Spleen (tissue), 11 donors: ENCODE data around the gene ADGRG4. TPM values are rescaled to one million over a fixed set of nuclear protein-coding genes. Genes with fewer than 3 reads are reported as not detected.

Experiments
- DNase-seq: peaks from one replicate; pipeline ENCODE4 v3.0.0-alpha.2; 2020
- H3K27ac ChIP-seq, 8 donors: fragments of 200-600 bp; sonication (generic) in 7 of 8; 1 replicate in 4 of 8; 2 replicates in 4 of 8; pipeline versions ENCODE4 v1.5.0 to v1.8.0; 2016 to 2021; ENCODE audit warnings: inconsistent platforms in 4 of 8, mild to moderate bottlenecking in 4 of 8, moderate library complexity in 1 of 8
- H3K27me3 ChIP-seq, 7 donors: fragments of 200-600 bp; sonication (generic) in 6 of 7; replicated peaks in 1 of 7; 1 replicate in 4 of 7; 2 replicates in 3 of 7; pipeline versions ENCODE4 v1.5.0 to v1.8.0; 2016 to 2021; ENCODE audit warnings: inconsistent platforms in 3 of 7, mild to moderate bottlenecking in 1 of 7
- H3K36me3 ChIP-seq, 6 donors: fragments of 200-600 bp; sonication (generic) in 5 of 6; 1 replicate in 4 of 6; 2 replicates in 2 of 6; pipeline versions ENCODE4 v1.5.0 to v1.8.0; 2016 to 2021; ENCODE audit warnings: inconsistent platforms in 2 of 6
- H3K4me1 ChIP-seq, 6 donors: fragments of 200-600 bp; sonication (generic) in 5 of 6; 1 replicate in 3 of 6; 2 replicates in 3 of 6; pipeline versions ENCODE4 v1.5.0 to v1.8.0; 2016 to 2021; ENCODE audit warnings: inconsistent platforms in 3 of 6
- H3K4me3 ChIP-seq, 8 donors: fragments of 200-600 bp; sonication (generic) in 7 of 8; 1 replicate in 4 of 8; 2 replicates in 4 of 8; pipeline versions ENCODE4 v1.5.0 to v1.8.0; 2016 to 2021; ENCODE audit warnings: inconsistent platforms in 4 of 8, mild to moderate bottlenecking in 4 of 8, moderate library complexity in 2 of 8
- H3K9me3 ChIP-seq, 8 donors: fragments of 200-600 bp; sonication (generic) in 7 of 8; 1 replicate in 4 of 8; 2 replicates in 4 of 8; pipeline versions ENCODE4 v1.5.0 to v1.8.0; 2016 to 2021; ENCODE audit warnings: inconsistent platforms in 4 of 8
- CTCF ChIP-seq, 11 experiments: fragments of 200-600 bp in 7 of 11; fragments of 450-650 bp in 4 of 11; sonication (generic) in 4 of 11; IDR thresholded peaks in 8 of 11; conservative IDR thresholded peaks in 3 of 11; 1 replicate in 7 of 11; 2 replicates in 4 of 11; pipeline versions ENCODE4 v1.4.0 to v1.8.0; 2016 to 2021; ENCODE audit warnings: antibody characterized with exemption in 11 of 11, inconsistent platforms in 4 of 11, mild to moderate bottlenecking in 1 of 11
- POLR2A ChIP-seq, 3 donors: fragments of 450-650 bp; IDR thresholded peaks; one replicate each; pipeline ENCODE4 v1.5.1; 2017; ENCODE audit warnings: antibody characterized with exemption in 3 of 3, mild to moderate bottlenecking in 1 of 3
- POLR2AphosphoS5 ChIP-seq, 3 donors: sonication (generic); formaldehyde crosslinking; IDR thresholded peaks; one replicate each; pipeline ENCODE4 v1.5.1; 2017; ENCODE audit warnings: antibody characterized with exemption in 3 of 3
- WGBS, 5 donors: extraction: QIAGEN DNeasy Blood & Tissue Kit in 3 of 5; methylation state at CpG; one replicate each; pipeline versions ENCODE4 v1.1.5 to v1.1.7; 2013 to 2018; 5-methylcytosine and 5-hydroxymethylcytosine counted together
- intact Hi-C: fragments of 100-400 bp; cut with DNase I; formaldehyde crosslinking; loops from one replicate; pipeline ENCODE4 v1.15.0; 2023; ENCODE audit warnings: low total_unique reads
- polyA plus RNA-seq, 3 donors: library from polyadenylated mRNA; stranded (reverse); fragments of 200-250 nt; gene quantifications; one replicate each; pipeline ENCODE4 v1.2.1, GENCODE V29; 2013
- total RNA-seq, 7 donors: library from RNA; depleted of rRNA in 3 of 7; stranded (reverse); fragments of >200 nt in 3 of 7; fragmentation: NEBNext Ultra II Directional in 4 of 7; extraction: Animal tissue kit (Norgen Biotek cat#: 25700) in 4 of 7; gene quantifications; one replicate each; pipeline versions ENCODE4 v1.1.0 to v1.2.1, GENCODE V29; 2016 to 2021
- donor health status: healthy with polysubstance abuse.
- donor health status: DM: no; HTN: no; CAD: no; lungs with moderate emphysema.
- donor health status: DM: no; HTN: no; CAD: no.
- donor health status: Bipolar disorder and iron deficiency.
- donor health status: healthy.
- donor health status: DM: no; HTN: no; CAD: no.
- donor health status: DM: yes; HTN: yes; CAD: no.

Gene ADGRG4
- total and polyA plus RNA-seq, 10 donors, result under 0.01 to 0.09 (median 0.03) TPM; not detected in 5

GRCh38 chrX:136354201-136354600 lies 53.4 kb downstream of the ADGRG4 start:
- TF ChIP-seq POLR2AphosphoS5 (IDR thresholded peaks at IDR 0.05) (no peak), CTCF (IDR thresholded peaks at IDR 0.05 in 8 of 11, conservative IDR thresholded peaks at IDR 0.05 in 3 of 11) (no peak), POLR2A (IDR thresholded peaks at IDR 0.05) (no peak)
- no peak overlapping the region for H3K4me3 ChIP-seq
- WGBS, 5 donors, result 68 to 80% (median 75%) methylated on average over 4 of the region's 4 CpGs
- no peak overlapping the region for H3K27ac ChIP-seq
- H3K27me3 ChIP-seq, result peaks cover 0 to 5% (median 0%) of the 10 kb centered on the region in 7 donors
- H3K9me3 ChIP-seq, result no peaks in the 10 kb centered on the region
- no peaks in the 10 kb centered on the region for H3K4me1 ChIP-seq
- no peaks in the 10 kb centered on the region for H3K36me3 ChIP-seq
- DNase-seq, result no peak
- intact Hi-C loops, result no loop called here

- TF ChIP-seq POLR2AphosphoS5 (IDR thresholded peaks at IDR 0.05) (no peak), POLR2A (IDR thresholded peaks at IDR 0.05) (no peak), CTCF (IDR thresholded peaks at IDR 0.05 in 8 of 11, conservative IDR thresholded peaks at IDR 0.05 in 3 of 11) (no peak)
- H3K27ac ChIP-seq, result no peak overlapping the region
- H3K27me3 ChIP-seq, result peaks cover 0 to 13% (median 0%) of the 10 kb centered on the region in 7 donors
- DNase-seq, result no peak
- WGBS, 5 donors, result 59 to 90% (median 75%) methylated on average over 5 of the region's 5 CpGs
- H3K9me3 ChIP-seq, result no peaks in the 10 kb centered on the region
- H3K4me1 ChIP-seq, result no peaks in the 10 kb centered on the region
- intact Hi-C loops, result no loop called here
- H3K4me3 ChIP-seq, result no peak overlapping the region
- no peaks in the 10 kb centered on the region for H3K36me3 ChIP-seq
These were observed 68.6 kb downstream of the ADGRG4 start for GRCh38 chrX:136369377-136369776.

GRCh38 chrX:136376713-136377112 lies 76.0 kb downstream of the ADGRG4 start:
- Histone ChIP-seq H3K9me3 (peaks cover 0 to 9% (median 0%) of the 10 kb centered on the region in 8 donors), H3K36me3 (no peaks in the 10 kb centered on the region), H3K27ac (no peak overlapping the region), H3K4me1 (no peaks in the 10 kb centered on the region), H3K27me3 (peaks cover 0 to 5% (median 0%) of the 10 kb centered on the region in 7 donors), H3K4me3 (no peak overlapping the region)
- intact Hi-C loops, result no loop called here
- WGBS, 5 donors, result 62 to 91% (median 85%) methylated on average over 5 of the region's 5 CpGs
- DNase-seq, result no peak
- TF ChIP-seq POLR2AphosphoS5 (IDR thresholded peaks at IDR 0.05) (no peak), CTCF (IDR thresholded peaks at IDR 0.05 in 8 of 11, conservative IDR thresholded peaks at IDR 0.05 in 3 of 11) (no peak)

- no peak overlapping the region for H3K27ac ChIP-seq
- no peaks in the 10 kb centered on the region for H3K4me1 ChIP-seq
- intact Hi-C loops, result no loop called here
- H3K9me3 ChIP-seq, result peaks cover 0 to 9% (median 0%) of the 10 kb centered on the region in 8 donors
- no peak for DNase-seq
- no peaks in the 10 kb centered on the region for H3K36me3 ChIP-seq
- no peak overlapping the region for H3K4me3 ChIP-seq
- TF ChIP-seq POLR2AphosphoS5 (IDR thresholded peaks at IDR 0.05), result no peak
- TF ChIP-seq POLR2A (IDR thresholded peaks at IDR 0.05), result no peak
- no peak for TF ChIP-seq CTCF (IDR thresholded peaks at IDR 0.05 in 8 of 11, conservative IDR thresholded peaks at IDR 0.05 in 3 of 11)
- peaks cover 0 to 5% (median 0%) of the 10 kb centered on the region in 7 donors for H3K27me3 ChIP-seq
- WGBS, 5 donors, result 10 to 48% (median 14%) methylated on average over 1 of the region's 1 CpG
These were observed 79.4 kb downstream of the ADGRG4 start for GRCh38 chrX:136380010-136380769.
